HEK293 (cell line): ENCODE measurements around the gene TCAP.
A peak's percentile ranks its signal among the peaks of the same experiment; 100 is the strongest.

Experiments used
- KLF10 ChIP-seq: fragments of 450-650 bp; IDR thresholded peaks from 2 replicates; pipeline ENCODE4 v1.5.1; 2018; ENCODE audit warnings: missing biosample characterization, mild to moderate bottlenecking, missing genetic modification characterization
- OVOL3 ChIP-seq: fragments of 450-650 bp; formaldehyde crosslinking; IDR thresholded peaks from 2 replicates; pipeline ENCODE4 v1.5.1; 2016; ENCODE audit warnings: missing biosample characterization, missing genetic modification characterization
- ZBTB20 ChIP-seq: fragments of 450-650 bp; formaldehyde crosslinking; IDR thresholded peaks from 2 replicates; pipeline ENCODE4 v1.5.1; 2016; ENCODE audit warnings: missing biosample characterization, missing genetic modification characterization
- ZBTB8A ChIP-seq: fragments of 450-650 bp; formaldehyde crosslinking; IDR thresholded peaks from 2 replicates; pipeline ENCODE4 v1.5.1; 2016; ENCODE audit warnings: missing biosample characterization, missing genetic modification characterization
- ZIC2 ChIP-seq: fragments of 450-650 bp; formaldehyde crosslinking; IDR thresholded peaks from 2 replicates; pipeline ENCODE4 v1.5.1; 2016; ENCODE audit warnings: missing biosample characterization, missing genetic modification characterization
- ZNF174 ChIP-seq: fragments of 450-650 bp; formaldehyde crosslinking; IDR thresholded peaks from 2 replicates; pipeline ENCODE4 v1.5.0; 2017; ENCODE audit warnings: missing biosample characterization, mild to moderate bottlenecking, missing genetic modification characterization
- ZNF221 ChIP-seq: fragments of 450-650 bp; formaldehyde crosslinking; IDR thresholded peaks from 2 replicates; pipeline ENCODE4 v1.5.1; 2017; ENCODE audit warnings: missing biosample characterization, missing genetic modification characterization, borderline replicate concordance
- ZNF248 ChIP-seq: fragments of 450-650 bp; formaldehyde crosslinking; IDR thresholded peaks from 2 replicates; pipeline ENCODE4 v1.5.1; 2017; ENCODE audit warnings: missing biosample characterization, missing genetic modification characterization
- ZNF274 ChIP-seq, 2 experiments: fragments of 200-500 bp in 1 of 2; fragments of 450-650 bp in 1 of 2; sonication (Bioruptor generic) in 1 of 2; formaldehyde crosslinking in 1 of 2; IDR thresholded peaks; 2 replicates each; pipeline versions ENCODE4 v1.5.1 to v1.6.1; 2014 to 2016; ENCODE audit warnings: borderline replicate concordance in 1 of 2, inconsistent platforms in 1 of 2, low read length in 1 of 2, missing biosample characterization in 1 of 2, missing genetic modification characterization in 1 of 2
- ZNF37A ChIP-seq: fragments of 450-650 bp; IDR thresholded peaks from 2 replicates; pipeline ENCODE4 v1.5.1; 2018; ENCODE audit warnings: missing biosample characterization, missing genetic modification characterization
- ZNF398 ChIP-seq: fragments of 450-650 bp; formaldehyde crosslinking; IDR thresholded peaks from 2 replicates; pipeline ENCODE4 v1.5.1; 2017; ENCODE audit warnings: missing biosample characterization, missing genetic modification characterization
- ZNF521 ChIP-seq: fragments of 450-650 bp; formaldehyde crosslinking; IDR thresholded peaks from 2 replicates; pipeline ENCODE4 v1.5.1; 2017; ENCODE audit warnings: missing biosample characterization, mild to moderate bottlenecking, missing genetic modification characterization
- ZNF626 ChIP-seq: fragments of 450-650 bp; sonication (Bioruptor Pico); formaldehyde crosslinking; IDR thresholded peaks from 2 replicates; pipeline ENCODE4 v1.5.1; 2018; ENCODE audit warnings: missing biosample characterization, missing genetic modification characterization, inconsistent platforms
- ZNF785 ChIP-seq: fragments of 450-650 bp; formaldehyde crosslinking; IDR thresholded peaks from 2 replicates; pipeline ENCODE4 v1.5.1; 2016; ENCODE audit warnings: missing biosample characterization, missing genetic modification characterization
- TF ChIP-seq, protein P1 (sequence below): fragments of 450-650 bp; formaldehyde crosslinking; IDR thresholded peaks from 2 replicates; pipeline ENCODE4 v1.5.1; 2016; ENCODE audit warnings: missing biosample characterization, missing genetic modification characterization
- TF ChIP-seq, protein P2 (sequence below): fragments of 450-650 bp; formaldehyde crosslinking; IDR thresholded peaks from 2 replicates; pipeline ENCODE4 v1.5.1; 2016; ENCODE audit warnings: missing biosample characterization, missing genetic modification characterization
- TF ChIP-seq, protein P3 (sequence below): fragments of 450-650 bp; formaldehyde crosslinking; IDR thresholded peaks from 2 replicates; pipeline ENCODE4 v1.5.1; 2016; ENCODE audit warnings: missing biosample characterization, missing genetic modification characterization
- TF ChIP-seq, protein P4 (sequence below): fragments of 450-650 bp; formaldehyde crosslinking; conservative IDR thresholded peaks from 2 replicates; pipeline ENCODE4 v1.5.1; 2016; ENCODE audit warnings: low read depth, missing biosample characterization, missing genetic modification characterization
- TF ChIP-seq, protein P5 (sequence below): fragments of 450-650 bp; formaldehyde crosslinking; conservative IDR thresholded peaks from 2 replicates; pipeline ENCODE4 v1.5.1; 2016; ENCODE audit warnings: low read depth, missing biosample characterization, missing genetic modification characterization

TCAP gene

GRCh38 chr17:39667945-39668924 is 3.1 kb downstream of the TCAP start, which contains the start of gene PNMT (continued):
- TF ChIP-seq, protein P1, sequence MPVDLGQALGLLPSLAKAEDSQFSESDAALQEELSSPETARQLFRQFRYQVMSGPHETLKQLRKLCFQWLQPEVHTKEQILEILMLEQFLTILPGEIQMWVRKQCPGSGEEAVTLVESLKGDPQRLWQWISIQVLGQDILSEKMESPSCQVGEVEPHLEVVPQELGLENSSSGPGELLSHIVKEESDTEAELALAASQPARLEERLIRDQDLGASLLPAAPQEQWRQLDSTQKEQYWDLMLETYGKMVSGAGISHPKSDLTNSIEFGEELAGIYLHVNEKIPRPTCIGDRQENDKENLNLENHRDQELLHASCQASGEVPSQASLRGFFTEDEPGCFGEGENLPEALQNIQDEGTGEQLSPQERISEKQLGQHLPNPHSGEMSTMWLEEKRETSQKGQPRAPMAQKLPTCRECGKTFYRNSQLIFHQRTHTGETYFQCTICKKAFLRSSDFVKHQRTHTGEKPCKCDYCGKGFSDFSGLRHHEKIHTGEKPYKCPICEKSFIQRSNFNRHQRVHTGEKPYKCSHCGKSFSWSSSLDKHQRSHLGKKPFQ (tag by site-specific recombination) = no peak
- no peak for TF ChIP-seq OVOL3
- TF ChIP-seq KLF10 (tag by site-specific recombination) = 0 out of 2 replicates have a peak, but pooled peaks have one; percentile 48
- no peak for TF ChIP-seq ZNF37A
- no peak for TF ChIP-seq ZNF274 (IDR thresholded peaks at IDR 0.05; ENCODE audit: low read length)
- no peak for TF ChIP-seq ZNF274 (tag by site-specific recombination; IDR thresholded peaks at IDR 0.05; ENCODE audit: borderline replicate concordance)
- TF ChIP-seq, protein P2, sequence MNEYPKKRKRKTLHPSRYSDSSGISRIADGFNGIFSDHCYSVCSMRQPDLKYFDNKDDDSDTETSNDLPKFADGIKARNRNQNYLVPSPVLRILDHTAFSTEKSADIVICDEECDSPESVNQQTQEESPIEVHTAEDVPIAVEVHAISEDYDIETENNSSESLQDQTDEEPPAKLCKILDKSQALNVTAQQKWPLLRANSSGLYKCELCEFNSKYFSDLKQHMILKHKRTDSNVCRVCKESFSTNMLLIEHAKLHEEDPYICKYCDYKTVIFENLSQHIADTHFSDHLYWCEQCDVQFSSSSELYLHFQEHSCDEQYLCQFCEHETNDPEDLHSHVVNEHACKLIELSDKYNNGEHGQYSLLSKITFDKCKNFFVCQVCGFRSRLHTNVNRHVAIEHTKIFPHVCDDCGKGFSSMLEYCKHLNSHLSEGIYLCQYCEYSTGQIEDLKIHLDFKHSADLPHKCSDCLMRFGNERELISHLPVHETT (tag by site-specific recombination) = no peak
- no peak for TF ChIP-seq ZIC2
- peak; percentile 68 for TF ChIP-seq ZNF398
- TF ChIP-seq ZNF626 (tag by site-specific recombination) = no peak
- no peak for TF ChIP-seq ZNF248 (tag by site-specific recombination)
- TF ChIP-seq, protein P3, sequence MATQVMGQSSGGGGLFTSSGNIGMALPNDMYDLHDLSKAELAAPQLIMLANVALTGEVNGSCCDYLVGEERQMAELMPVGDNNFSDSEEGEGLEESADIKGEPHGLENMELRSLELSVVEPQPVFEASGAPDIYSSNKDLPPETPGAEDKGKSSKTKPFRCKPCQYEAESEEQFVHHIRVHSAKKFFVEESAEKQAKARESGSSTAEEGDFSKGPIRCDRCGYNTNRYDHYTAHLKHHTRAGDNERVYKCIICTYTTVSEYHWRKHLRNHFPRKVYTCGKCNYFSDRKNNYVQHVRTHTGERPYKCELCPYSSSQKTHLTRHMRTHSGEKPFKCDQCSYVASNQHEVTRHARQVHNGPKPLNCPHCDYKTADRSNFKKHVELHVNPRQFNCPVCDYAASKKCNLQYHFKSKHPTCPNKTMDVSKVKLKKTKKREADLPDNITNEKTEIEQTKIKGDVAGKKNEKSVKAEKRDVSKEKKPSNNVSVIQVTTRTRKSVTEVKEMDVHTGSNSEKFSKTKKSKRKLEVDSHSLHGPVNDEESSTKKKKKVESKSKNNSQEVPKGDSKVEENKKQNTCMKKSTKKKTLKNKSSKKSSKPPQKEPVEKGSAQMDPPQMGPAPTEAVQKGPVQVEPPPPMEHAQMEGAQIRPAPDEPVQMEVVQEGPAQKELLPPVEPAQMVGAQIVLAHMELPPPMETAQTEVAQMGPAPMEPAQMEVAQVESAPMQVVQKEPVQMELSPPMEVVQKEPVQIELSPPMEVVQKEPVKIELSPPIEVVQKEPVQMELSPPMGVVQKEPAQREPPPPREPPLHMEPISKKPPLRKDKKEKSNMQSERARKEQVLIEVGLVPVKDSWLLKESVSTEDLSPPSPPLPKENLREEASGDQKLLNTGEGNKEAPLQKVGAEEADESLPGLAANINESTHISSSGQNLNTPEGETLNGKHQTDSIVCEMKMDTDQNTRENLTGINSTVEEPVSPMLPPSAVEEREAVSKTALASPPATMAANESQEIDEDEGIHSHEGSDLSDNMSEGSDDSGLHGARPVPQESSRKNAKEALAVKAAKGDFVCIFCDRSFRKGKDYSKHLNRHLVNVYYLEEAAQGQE (tag by site-specific recombination) = no peak
- TF ChIP-seq, protein P4, sequence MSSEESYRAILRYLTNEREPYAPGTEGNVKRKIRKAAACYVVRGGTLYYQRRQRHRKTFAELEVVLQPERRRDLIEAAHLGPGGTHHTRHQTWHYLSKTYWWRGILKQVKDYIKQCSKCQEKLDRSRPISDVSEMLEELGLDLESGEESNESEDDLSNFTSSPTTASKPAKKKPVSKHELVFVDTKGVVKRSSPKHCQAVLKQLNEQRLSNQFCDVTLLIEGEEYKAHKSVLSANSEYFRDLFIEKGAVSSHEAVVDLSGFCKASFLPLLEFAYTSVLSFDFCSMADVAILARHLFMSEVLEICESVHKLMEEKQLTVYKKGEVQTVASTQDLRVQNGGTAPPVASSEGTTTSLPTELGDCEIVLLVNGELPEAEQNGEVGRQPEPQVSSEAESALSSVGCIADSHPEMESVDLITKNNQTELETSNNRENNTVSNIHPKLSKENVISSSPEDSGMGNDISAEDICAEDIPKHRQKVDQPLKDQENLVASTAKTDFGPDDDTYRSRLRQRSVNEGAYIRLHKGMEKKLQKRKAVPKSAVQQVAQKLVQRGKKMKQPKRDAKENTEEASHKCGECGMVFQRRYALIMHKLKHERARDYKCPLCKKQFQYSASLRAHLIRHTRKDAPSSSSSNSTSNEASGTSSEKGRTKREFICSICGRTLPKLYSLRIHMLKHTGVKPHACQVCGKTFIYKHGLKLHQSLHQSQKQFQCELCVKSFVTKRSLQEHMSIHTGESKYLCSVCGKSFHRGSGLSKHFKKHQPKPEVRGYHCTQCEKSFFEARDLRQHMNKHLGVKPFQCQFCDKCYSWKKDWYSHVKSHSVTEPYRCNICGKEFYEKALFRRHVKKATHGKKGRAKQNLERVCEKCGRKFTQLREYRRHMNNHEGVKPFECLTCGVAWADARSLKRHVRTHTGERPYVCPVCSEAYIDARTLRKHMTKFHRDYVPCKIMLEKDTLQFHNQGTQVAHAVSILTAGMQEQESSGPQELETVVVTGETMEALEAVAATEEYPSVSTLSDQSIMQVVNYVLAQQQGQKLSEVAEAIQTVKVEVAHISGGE (tag by site-specific recombination) = no peak
- peak; percentile 98 for TF ChIP-seq ZBTB8A (tag by site-specific recombination)
- TF ChIP-seq, protein P5, sequence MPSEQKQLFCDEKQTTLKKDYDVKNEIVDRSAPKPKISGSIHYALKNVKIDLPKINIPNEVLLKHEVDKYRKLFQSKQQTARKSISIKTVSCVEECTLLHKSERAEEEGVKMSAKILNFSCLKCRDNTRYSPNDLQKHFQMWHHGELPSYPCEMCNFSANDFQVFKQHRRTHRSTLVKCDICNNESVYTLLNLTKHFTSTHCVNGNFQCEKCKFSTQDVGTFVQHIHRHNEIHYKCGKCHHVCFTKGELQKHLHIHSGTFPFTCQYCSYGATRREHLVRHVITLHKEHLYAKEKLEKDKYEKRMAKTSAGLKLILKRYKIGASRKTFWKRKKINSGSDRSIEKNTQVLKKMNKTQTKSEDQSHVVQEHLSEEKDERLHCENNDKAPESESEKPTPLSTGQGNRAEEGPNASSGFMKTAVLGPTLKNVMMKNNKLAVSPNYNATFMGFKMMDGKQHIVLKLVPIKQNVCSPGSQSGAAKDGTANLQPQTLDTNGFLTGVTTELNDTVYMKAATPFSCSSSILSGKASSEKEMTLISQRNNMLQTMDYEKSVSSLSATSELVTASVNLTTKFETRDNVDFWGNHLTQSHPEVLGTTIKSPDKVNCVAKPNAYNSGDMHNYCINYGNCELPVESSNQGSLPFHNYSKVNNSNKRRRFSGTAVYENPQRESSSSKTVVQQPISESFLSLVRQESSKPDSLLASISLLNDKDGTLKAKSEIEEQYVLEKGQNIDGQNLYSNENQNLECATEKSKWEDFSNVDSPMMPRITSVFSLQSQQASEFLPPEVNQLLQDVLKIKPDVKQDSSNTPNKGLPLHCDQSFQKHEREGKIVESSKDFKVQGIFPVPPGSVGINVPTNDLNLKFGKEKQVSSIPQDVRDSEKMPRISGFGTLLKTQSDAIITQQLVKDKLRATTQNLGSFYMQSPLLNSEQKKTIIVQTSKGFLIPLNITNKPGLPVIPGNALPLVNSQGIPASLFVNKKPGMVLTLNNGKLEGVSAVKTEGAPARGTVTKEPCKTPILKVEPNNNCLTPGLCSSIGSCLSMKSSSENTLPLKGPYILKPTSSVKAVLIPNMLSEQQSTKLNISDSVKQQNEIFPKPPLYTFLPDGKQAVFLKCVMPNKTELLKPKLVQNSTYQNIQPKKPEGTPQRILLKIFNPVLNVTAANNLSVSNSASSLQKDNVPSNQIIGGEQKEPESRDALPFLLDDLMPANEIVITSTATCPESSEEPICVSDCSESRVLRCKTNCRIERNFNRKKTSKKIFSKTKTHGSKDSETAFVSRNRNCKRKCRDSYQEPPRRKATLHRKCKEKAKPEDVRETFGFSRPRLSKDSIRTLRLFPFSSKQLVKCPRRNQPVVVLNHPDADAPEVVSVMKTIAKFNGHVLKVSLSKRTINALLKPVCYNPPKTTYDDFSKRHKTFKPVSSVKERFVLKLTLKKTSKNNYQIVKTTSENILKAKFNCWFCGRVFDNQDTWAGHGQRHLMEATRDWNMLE (tag by site-specific recombination) = no peak
- no peak for TF ChIP-seq ZNF785 (tag by site-specific recombination)
- no peak for TF ChIP-seq ZNF521
- TF ChIP-seq ZNF221 (tag by site-specific recombination) = no peak
- TF ChIP-seq ZBTB20 (tag by site-specific recombination) = peak; percentile 92
- no peak for TF ChIP-seq ZNF174 (tag by site-specific recombination)
